Measurements from ENCODE around the gene PLIN4.

GRCh38 chr19:4487572-4487971 is 30.7 kb downstream of the PLIN4 start:
- TF ChIP-seq CTCF (IDR thresholded peaks at IDR 0.05): no peak
- TF ChIP-seq POLR2A (IDR thresholded peaks at IDR 0.05): no peak
- no peak for TF ChIP-seq POLR2AphosphoS5 (IDR thresholded peaks at IDR 0.05)

Data from stomach (tissue), 4 donors.